Measurements from ENCODE around the gene NFKBIA.
"Not testable (repeated sequence)": the region's sequence is repeated elsewhere in the genome, so short reads cannot be mapped to it uniquely, and the experiment has no call there.

Gene NFKBIA

GRCh38 chr14:35355981-35356841, 48.3 kb downstream of the NFKBIA start:
- in situ Hi-C loops (cut with HindIII; ENCODE audit: low sequenced_read_pairs), result no loop called here
- DNase-seq (ENCODE audit: low read depth, low spot score), result no peak
- no peak for TF ChIP-seq CTCF (IDR thresholded peaks at IDR 0.05; ENCODE audit: low read depth, low read length)
- H3K4me3 ChIP-seq (ENCODE audit: low read depth, low read length), result no peak overlapping the region

GRCh38 chr14:35355235-35355634, 49.3 kb downstream of the NFKBIA start:
- DNase-seq (ENCODE audit: low read depth, low spot score); H3K4me3 ChIP-seq (ENCODE audit: low read depth, low read length); in situ Hi-C loops (cut with HindIII; ENCODE audit: low sequenced_read_pairs): not testable (repeated sequence)

- DNase-seq (ENCODE audit: low read depth, low spot score), result no peak
- in situ Hi-C loops (cut with HindIII; ENCODE audit: low sequenced_read_pairs), result no loop called here
- TF ChIP-seq CTCF (IDR thresholded peaks at IDR 0.05; ENCODE audit: low read depth, low read length), result no peak
- no peak overlapping the region for H3K4me3 ChIP-seq (ENCODE audit: low read depth, low read length)
Measured at GRCh38 chr14:35353409-35354172, 51.0 kb downstream of the NFKBIA start.

- TF ChIP-seq CTCF (IDR thresholded peaks at IDR 0.05; ENCODE audit: low read depth, low read length), result no peak
Measured at GRCh38 chr14:35352274-35353233, 52.0 kb downstream of the NFKBIA start.

GRCh38 chr14:35351897-35352273, 52.7 kb downstream of the NFKBIA start:
- TF ChIP-seq CTCF (IDR thresholded peaks at IDR 0.05; ENCODE audit: low read depth, low read length), result no peak
- in situ Hi-C loops (cut with HindIII; ENCODE audit: low sequenced_read_pairs), result no loop called here
- no peak for DNase-seq (ENCODE audit: low read depth, low spot score)
- H3K4me3 ChIP-seq (ENCODE audit: low read depth, low read length), result no peak overlapping the region

More at GRCh38 chr14:35352274-35353233, 52.0 kb downstream of the NFKBIA start:
- in situ Hi-C loops (cut with HindIII; ENCODE audit: low sequenced_read_pairs), result no loop called here
- DNase-seq (ENCODE audit: low read depth, low spot score), result no peak
- no peak overlapping the region for H3K4me3 ChIP-seq (ENCODE audit: low read depth, low read length)
